GM12878 (cell line): Measurements from ENCODE around the gene ZNF670. TPM values are rescaled to one million over a fixed set of nuclear protein-coding genes. Genes with fewer than 3 reads are reported as not detected.

Experiments
- ATAC-seq: fragments of 200-7000 bp; cut with Tn5 transposase; 3 replicates; pipeline ENCODE4 v1.9.1; 2020; ENCODE audit warnings: mild to moderate bottlenecking, moderate library complexity
- BruUV-seq: library from RNA; stranded (reverse); fragments of 400-500 nt; replicated peaks from 2 replicates; lab custom pipeline; 2021; lab: Mats Ljungman, UMichigan
- CTCF ChIA-PET: fragments of 300-600 bp; sonication (Branson Sonifier 250); formaldehyde crosslinking; extraction: SDS; loops from one replicate; lab custom pipeline; 2021; ENCODE audit warnings: inconsistent platforms; lab: Yijun Ruan, JAX
- POLR2A ChIA-PET: fragments of 350-600 bp; formaldehyde crosslinking; extraction: SDS; loops from one replicate; lab custom pipeline; 2021; ENCODE audit warnings: inconsistent platforms; lab: Charles Lee
- RAD21 ChIA-PET: fragments of 300-600 bp; sonication (Branson Sonifier 250); formaldehyde crosslinking; loops from one replicate; lab custom pipeline; 2023; ENCODE audit warnings: antibody characterized with exemption; ENCODE audit not compliant: unreplicated experiment; lab: Charles Lee
- SMC1A ChIA-PET: fragments of 300-600 bp; sonication (Branson Sonifier 250); formaldehyde crosslinking; loops from one replicate; lab custom pipeline; 2023; ENCODE audit not compliant: unreplicated experiment, uncharacterized antibody; lab: Charles Lee
- DNase-seq: peaks from one replicate; pipeline ENCODE4 v3.0.0-alpha.2; 2011; ENCODE audit warnings: low read depth, low spot score
- FAIRE-seq: peaks from 3 replicates; lab custom pipeline; 2011; peaks lifted over from hg19 to GRCh38; lab: Jason Lieb, UNC
- H2AFZ ChIP-seq: 2 replicates; pipeline ENCODE4 v1.6.0; 2011; ENCODE audit warnings: low read depth, low read length, control low read depth; ENCODE audit not compliant: control insufficient read depth
- H3K27ac ChIP-seq: 2 replicates; pipeline ENCODE4 v1.5.1; 2011; ENCODE audit warnings: control low read depth; ENCODE audit not compliant: control insufficient read depth, insufficient read depth
- H3K27me3 ChIP-seq, 2 experiments: replicated peaks in 1 of 2; 2 replicates each; pipeline versions ENCODE4 v1.6.0 to v1.6.1; 2011; ENCODE audit warnings: low read length in 1 of 2; ENCODE audit not compliant: control insufficient read depth in 2 of 2, insufficient read depth in 2 of 2
- H3K36me3 ChIP-seq, 2 experiments: 2 replicates each; pipeline ENCODE4 v1.5.1; 2011; ENCODE audit warnings: low read length in 1 of 2; ENCODE audit not compliant: control insufficient read depth in 2 of 2, insufficient read depth in 2 of 2
- H3K4me1 ChIP-seq: 2 replicates; pipeline ENCODE4 v1.6.1; 2011; ENCODE audit warnings: mild to moderate bottlenecking, low read length, moderate library complexity, mixed read lengths; ENCODE audit not compliant: control insufficient read depth, insufficient read depth
- H3K4me2 ChIP-seq: 2 replicates; pipeline ENCODE4 v1.6.0; 2011; ENCODE audit warnings: control low read depth; ENCODE audit not compliant: control insufficient read depth, insufficient read depth
- H3K4me3 ChIP-seq: fragments of 200-600 bp; sonication (generic); 2 replicates; pipeline ENCODE4 v1.5.1; 2016
- H3K79me2 ChIP-seq: 2 replicates; pipeline ENCODE4 v1.6.0; 2011; ENCODE audit warnings: low read length; ENCODE audit not compliant: control insufficient read depth, insufficient read depth
- H3K9ac ChIP-seq: 2 replicates; pipeline ENCODE4 v1.8.0; 2011; ENCODE audit warnings: low read length, control low read depth, mixed read lengths; ENCODE audit not compliant: control insufficient read depth, insufficient read depth
- H3K9me3 ChIP-seq: replicated peaks from 3 replicates; pipeline ENCODE4 v1.5.1; 2011; ENCODE audit warnings: mild to moderate bottlenecking, low read length; ENCODE audit not compliant: control insufficient read depth, insufficient read depth
- H4K20me1 ChIP-seq: 2 replicates; pipeline ENCODE4 v1.6.0; 2011; ENCODE audit not compliant: control insufficient read depth, insufficient read depth
- CTCF ChIP-seq, 3 experiments: IDR thresholded peaks in 2 of 3; conservative IDR thresholded peaks in 1 of 3; 2 replicates each; pipeline ENCODE4 v1.5.1; 2011; ENCODE audit warnings: low read depth in 3 of 3, low read length in 3 of 3, mild to moderate bottlenecking in 3 of 3, control low read depth in 2 of 3, moderate library complexity in 2 of 3, inconsistent platforms in 1 of 3, mixed read lengths in 1 of 3; ENCODE audit not compliant: control insufficient read depth in 2 of 3, insufficient read depth in 1 of 3; ENCODE audit errors: extremely low read depth in 1 of 3
- MEF2A ChIP-seq: IDR thresholded peaks from 2 replicates; pipeline ENCODE4 v1.6.1; 2011; ENCODE audit warnings: low read depth, mild to moderate bottlenecking, low read length, moderate library complexity; ENCODE audit not compliant: insufficient read depth
- RAD21 ChIP-seq: IDR thresholded peaks from 2 replicates; pipeline ENCODE4 v1.6.1; 2011; ENCODE audit warnings: mild to moderate bottlenecking, low read depth, low read length, moderate library complexity; ENCODE audit not compliant: insufficient read depth
- ZBTB33 ChIP-seq: fragments of 450-650 bp; IDR thresholded peaks from 2 replicates; pipeline ENCODE4 v1.6.1; 2017; ENCODE audit warnings: mild to moderate bottlenecking
- WGBS: methylation state at CpG from one replicate; pipeline ENCODE4 v1.1.6; 2016; ENCODE audit warnings: low lambda C conversion rate; ENCODE audit not compliant: insufficient replicate concordance, insufficient coverage; ENCODE audit errors: missing lambda C conversion rate; 5-methylcytosine and 5-hydroxymethylcytosine counted together
- in situ Hi-C: fragments of 300-500 bp; cut with MboI; formaldehyde crosslinking; loops from 9 replicates; pipeline ENCODE4 v1.14.3; 2018; ENCODE audit warnings: mixed read lengths
- intact Hi-C: fragments of 100-400 bp; cut with micrococcal nuclease; formaldehyde crosslinking; loops from one replicate; pipeline ENCODE4 v1.14.2; 2022; ENCODE audit not compliant: unreplicated experiment
- polyA plus RNA-seq, 11 experiments: library from polyadenylated mRNA; depleted of rRNA in 4 of 11; unstranded in 6 of 11; stranded (reverse) in 5 of 11; fragments of >200 nt; fragmentation: Nextera tagmentation in 4 of 11; fragmentation: Illumina TruSeq in 1 of 11; extraction: Ambion mirVana in 4 of 11; extraction: Trizol in 1 of 11; gene quantifications; 1 replicate in 1 of 11; 2 replicates in 10 of 11; pipeline versions ENCODE4 v1.2.1 to v1.2.3, GENCODE V29; 2011 to 2016; ENCODE audit warnings: inconsistent platforms in 2 of 11, missing spikeins in 2 of 11, low read depth in 1 of 11
- total RNA-seq, 4 experiments: library from RNA; depleted of rRNA in 3 of 4; stranded (reverse); fragments of >200 nt in 3 of 4; fragmentation: Illumina TruSeq in 1 of 4; extraction: Trizol in 1 of 4; gene quantifications; 2 replicates each; pipeline versions ENCODE4 v1.2.1 to v1.2.3, GENCODE V29; 2013 to 2021

The ZNF670 gene
- total and polyA plus RNA-seq, 10 of the 15 experiments (the other 5 are each of a cell fraction or from before 2014, with no cell fraction given) = 3.0 to 9.0 (median 5.3) TPM

GRCh38 chr1:247118946-247119446, 40.4 kb upstream of the ZNF670 start:
- no peaks in the 10 kb centered on the region; the same call in 2 of the 3 replicates for H3K9me3 ChIP-seq
- no peak overlapping the region for H2AFZ ChIP-seq
- intact Hi-C loops (no loop called here), in situ Hi-C loops (no loop called here)
- no peak overlapping the region for H3K9ac ChIP-seq
- 61% methylated on average over 10 of the region's 11 CpGs for whole genome bisulfite sequencing
- no peak overlapping the region for H3K4me2 ChIP-seq
- DNase-seq (no peak), ATAC-seq (peak; percentile 69), FAIRE-seq (no peak)
- ChIA-PET SMC1A (no interaction called here), POLR2A (no interaction called here), RAD21 (no interaction called here), CTCF (interaction anchor here (0.5 kb wide), 1 partner anchor 59 kb away, joined by 3 read pairs; no protein-coding TSS in a partner anchor)
- no peak overlapping the region for H3K27ac ChIP-seq
- H3K4me3 ChIP-seq = no peak overlapping the region
- H4K20me1 ChIP-seq = no peaks in the 10 kb centered on the region
- H3K27me3 ChIP-seq = no peaks in the 10 kb centered on the region
- no peaks in the 10 kb centered on the region for H3K36me3 ChIP-seq
- no peaks in the 10 kb centered on the region for H3K79me2 ChIP-seq
- no peaks in the 10 kb centered on the region for H3K4me1 ChIP-seq
- BruUV-seq = no TSS peak
- TF ChIP-seq RAD21 (peak; percentile 31; the same call in 1 of the 2 replicates), ZBTB33 (no peak), CTCF (IDR thresholded peaks at IDR 0.05 in 2 of 3, conservative IDR thresholded peaks at IDR 0.05 in 1 of 3; ENCODE audit: control insufficient read depth in 2 of 3, extremely low read depth in 1 of 3, insufficient read depth in 1 of 3, low read depth in 3 of 3, low read length in 3 of 3) (peak; percentile 13 to 32 (median 19); a peak in 4 of 6 replicates), MEF2A (no peak)
